Stimulated activated CD8-positive, alpha-beta memory T cell treated with anti-CD3 and anti-CD28 coated beads, Interleukin-7, amount 100 ng/mL, for 48 hours (primary cell): ENCODE data around the gene CT47C1.
A peak's percentile ranks its signal among the peaks of the same experiment; 100 is the strongest.
"Not testable (repeated sequence)": the region's sequence is repeated elsewhere in the genome, so short reads cannot be mapped to it uniquely, and the experiment has no call there.

Experiments used
- DNase-seq, 2 donors: peaks; one replicate each; pipeline ENCODE4 v3.0.0-alpha.2; 2020; ENCODE audit warnings: low read depth in 1 of 2; ENCODE audit errors: extremely low read depth in 1 of 2

Gene CT47C1

GRCh38 chrX:119072744-119073143 is at the start of gene CT47C1:
Gene CT47C1, plus strand, starts transcription at chrX:119072993. Its CDS starts 233 bp downstream, at chrX:119073226.
- DNase-seq = no peak

- DNase-seq = no peak
These were observed 46.9 kb upstream of the CT47C1 start for GRCh38 chrX:119025900-119026299.

- DNase-seq = not testable (repeated sequence)
These were observed 46.4 kb upstream of the CT47C1 start for GRCh38 chrX:119026344-119026743.

GRCh38 chrX:119027960-119028732 is 44.6 kb upstream of the CT47C1 start:
- not testable (repeated sequence) for DNase-seq

- DNase-seq = no peak
These were observed 44.0 kb upstream of the CT47C1 start for GRCh38 chrX:119028733-119029330.

GRCh38 chrX:119029656-119030055 is 43.1 kb upstream of the CT47C1 start:
- not testable (repeated sequence) for DNase-seq

- DNase-seq = no peak
These were observed 41.8 kb upstream of the CT47C1 start for GRCh38 chrX:119030990-119031389.

- DNase-seq = no peak
These were observed 36.4 kb upstream of the CT47C1 start for GRCh38 chrX:119036107-119037029.

- no peak for DNase-seq
These were observed 32.4 kb upstream of the CT47C1 start for GRCh38 chrX:119040432-119040831.

- DNase-seq = no peak
These were observed 31.6 kb upstream of the CT47C1 start for GRCh38 chrX:119041175-119041574.

GRCh38 chrX:119042040-119042439 is 30.8 kb upstream of the CT47C1 start:
- no peak for DNase-seq

- no peak for DNase-seq
These were observed 29.8 kb upstream of the CT47C1 start for GRCh38 chrX:119042996-119043395.

GRCh38 chrX:119045884-119046283 is 26.9 kb upstream of the CT47C1 start:
- DNase-seq = no peak

GRCh38 chrX:119055687-119056086 is 17.1 kb upstream of the CT47C1 start:
- DNase-seq = no peak

- no peak for DNase-seq
These were observed 9.9 kb upstream of the CT47C1 start for GRCh38 chrX:119062750-119063374.

GRCh38 chrX:119063428-119063827 is 9.4 kb upstream of the CT47C1 start:
- no peak for DNase-seq

GRCh38 chrX:119067023-119067739 is 5.6 kb upstream of the CT47C1 start:
- DNase-seq = peak in 1 of 2 donors; percentile 6

- no peak for DNase-seq
These were observed 3.7 kb upstream of the CT47C1 start for GRCh38 chrX:119069128-119069527.

- no peak for DNase-seq
These were observed 3.0 kb upstream of the CT47C1 start for GRCh38 chrX:119069762-119070161.

- no peak for DNase-seq
These were observed 1.4 kb upstream of the CT47C1 start for GRCh38 chrX:119071381-119071780.
